K562 (cell line): Measurements from ENCODE around the gene UFSP1. TPM values are rescaled to one million over a fixed set of nuclear protein-coding genes. Genes with fewer than 3 reads are reported as not detected.

ENCODE experiments used
- AFF4 ChIP-seq: sonication (generic); formaldehyde crosslinking; IDR thresholded peaks from 2 replicates; pipeline ENCODE4 v1.8.0; 2023; ENCODE audit warnings: mild to moderate bottlenecking, missing genetic modification reagents
- CCNT2 ChIP-seq: IDR thresholded peaks from 2 replicates; pipeline ENCODE4 v1.6.1; 2011; ENCODE audit warnings: borderline replicate concordance, low read depth, mild to moderate bottlenecking, moderate library complexity, mixed read lengths, low read length; ENCODE audit not compliant: insufficient read length; ENCODE audit errors: extremely low read depth
- CREB3 ChIP-seq: fragments of 450-650 bp; conservative IDR thresholded peaks from 2 replicates; pipeline ENCODE4 v1.6.1; 2016; ENCODE audit warnings: missing genetic modification characterization, low read depth, mild to moderate bottlenecking, missing compliant biosample characterization, moderate library complexity
- ELF2 ChIP-seq: fragments of 250-450 bp; sonication (Bioruptor Pico); IDR thresholded peaks from 2 replicates; pipeline ENCODE4 v1.5.0; 2021; ENCODE audit warnings: mild to moderate bottlenecking
- NFE2 ChIP-seq: IDR thresholded peaks from 2 replicates; pipeline ENCODE4 v1.6.1; 2014; ENCODE audit warnings: antibody characterized with exemption, low read depth
- SNAPC5 ChIP-seq: fragments of 250-450 bp; sonication (Bioruptor Pico); IDR thresholded peaks from 2 replicates; pipeline ENCODE4 v1.8.0; 2021; ENCODE audit warnings: moderate library complexity, mild to moderate bottlenecking, inconsistent platforms
- USF1 ChIP-seq: sonication (generic); formaldehyde crosslinking; IDR thresholded peaks from 2 replicates; pipeline ENCODE4 v1.9.0; 2022; ENCODE audit warnings: mild to moderate bottlenecking, missing genetic modification reagents
- ZBTB2 ChIP-seq: fragments of 450-650 bp; IDR thresholded peaks from 2 replicates; pipeline ENCODE4 v1.6.1; 2016; ENCODE audit warnings: antibody characterized with exemption
- ZNF143 ChIP-seq: sonication (generic); formaldehyde crosslinking; IDR thresholded peaks from 2 replicates; pipeline ENCODE4 v1.9.0; 2022; ENCODE audit warnings: mild to moderate bottlenecking, missing genetic modification reagents
- ZNF316 ChIP-seq: fragments of 450-650 bp; IDR thresholded peaks from 2 replicates; pipeline ENCODE4 v1.6.1; 2016
- ZNF589 ChIP-seq: fragments of 200-800 bp; sonication (Bioruptor generic); IDR thresholded peaks from 2 replicates; pipeline ENCODE4 v1.6.1; 2016; ENCODE audit warnings: low read depth, missing genetic modification characterization, missing compliant biosample characterization
- ZNF639 ChIP-seq, 2 experiments: fragments of 200-800 bp in 1 of 2; sonication (Bioruptor generic) in 1 of 2; sonication (generic) in 1 of 2; formaldehyde crosslinking in 1 of 2; IDR thresholded peaks in 1 of 2; conservative IDR thresholded peaks in 1 of 2; 2 replicates each; pipeline versions ENCODE4 v1.5.0 to v1.6.1; 2016 to 2020; ENCODE audit warnings: missing compliant biosample characterization in 1 of 2, missing genetic modification characterization in 1 of 2, missing genetic modification reagents in 1 of 2
- ZNF75A ChIP-seq: fragments of 450-650 bp; formaldehyde crosslinking; IDR thresholded peaks from 2 replicates; pipeline ENCODE4 v1.4.0; 2020; ENCODE audit warnings: mild to moderate bottlenecking
- polyA plus RNA-seq, 8 experiments: library from polyadenylated mRNA; depleted of rRNA in 4 of 8; stranded (reverse) in 5 of 8; unstranded in 3 of 8; fragments of >200 nt; fragmentation: Nextera tagmentation in 2 of 8; fragmentation: Illumina TruSeq in 1 of 8; extraction: Ambion mirVana in 2 of 8; extraction: Trizol in 1 of 8; gene quantifications; 2 replicates each; pipeline versions ENCODE4 v1.2.1 to v1.2.3, GENCODE V29; 2011 to 2014; ENCODE audit warnings: inconsistent platforms in 1 of 8, missing spikeins in 1 of 8
- total RNA-seq, 7 experiments: library from RNA; depleted of rRNA in 6 of 7; stranded (reverse); fragments of >200 nt in 6 of 7; fragmentation: Illumina TruSeq in 2 of 7; extraction: Trizol in 2 of 7; gene quantifications; 2 replicates each; pipeline versions ENCODE4 v1.2.1 to v1.2.3, GENCODE V29; 2011 to 2021; ENCODE audit warnings: low replicate concordance in 1 of 7
- TF ChIP-seq, protein P1 (sequence below): fragments of 250-450 bp; sonication (Bioruptor Pico); IDR thresholded peaks from 2 replicates; pipeline ENCODE4 v1.4.0; 2020; ENCODE audit warnings: mild to moderate bottlenecking, moderate library complexity

Gene UFSP1
- total and polyA plus RNA-seq, 9 of the 15 experiments (the other 6 are each of a cell fraction or from before 2014, with no cell fraction given) = 0.50 to 18.8 (median 2.1) TPM

GRCh38 chr7:100874577-100875355 lies 14.7 kb downstream of the UFSP1 start, which contains the start of gene SRRT (continued):
- no peak for TF ChIP-seq NFE2
- TF ChIP-seq ZNF316 = peak; percentile 84
- TF ChIP-seq ZNF589 = peak; percentile 83; the same call in 1 of the 2 replicates
- peak in 1 of 2 experiments; percentile 92; a peak in 2 of 4 replicates for TF ChIP-seq ZNF639 (CRISPR knock-in tag; conservative IDR thresholded peaks at IDR 0.05 in 1 of 2, IDR thresholded peaks at IDR 0.05 in 1 of 2)
- TF ChIP-seq ZBTB2 = peak; percentile 94
- peak; percentile 27; the same call in 1 of the 2 replicates for TF ChIP-seq USF1 (CRISPR knock-in tag)
- TF ChIP-seq CREB3 (tag) = peak; percentile 70
- TF ChIP-seq, protein P1, sequence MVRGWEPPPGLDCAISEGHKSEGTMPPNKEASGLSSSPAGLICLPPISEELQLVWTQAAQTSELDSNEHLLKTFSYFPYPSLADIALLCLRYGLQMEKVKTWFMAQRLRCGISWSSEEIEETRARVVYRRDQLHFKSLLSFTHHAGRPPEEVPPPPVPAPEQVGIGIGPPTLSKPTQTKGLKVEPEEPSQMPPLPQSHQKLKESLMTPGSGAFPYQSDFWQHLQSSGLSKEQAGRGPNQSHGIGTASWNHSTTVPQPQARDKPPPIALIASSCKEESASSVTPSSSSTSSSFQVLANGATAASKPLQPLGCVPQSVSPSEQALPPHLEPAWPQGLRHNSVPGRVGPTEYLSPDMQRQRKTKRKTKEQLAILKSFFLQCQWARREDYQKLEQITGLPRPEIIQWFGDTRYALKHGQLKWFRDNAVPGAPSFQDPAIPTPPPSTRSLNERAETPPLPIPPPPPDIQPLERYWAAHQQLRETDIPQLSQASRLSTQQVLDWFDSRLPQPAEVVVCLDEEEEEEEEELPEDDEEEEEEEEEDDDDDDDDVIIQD (CRISPR knock-in tag) = 0 out of 2 replicates have a peak, but pooled peaks have one; percentile 18
- TF ChIP-seq AFF4 (CRISPR knock-in tag) = peak; percentile 94
- peak; percentile 72 for TF ChIP-seq CCNT2
- TF ChIP-seq ELF2 = peak; percentile 86
- TF ChIP-seq ZNF75A (CRISPR knock-in tag) = no peak
- peak; percentile 76 for TF ChIP-seq ZNF143 (CRISPR knock-in tag)
- TF ChIP-seq SNAPC5 (CRISPR knock-in tag) = no peak
